Chondrocyte (in vitro differentiated cells): Measurements from ENCODE around the gene SP110. TPM values are rescaled to one million over a fixed set of nuclear protein-coding genes. Genes with fewer than 3 reads are reported as not detected.

Source experiments
- DNase-seq: peaks from one replicate; pipeline ENCODE4 v3.0.0; 2021; ENCODE audit warnings: mixed read lengths, low spot score
- H3K27ac Mint-ChIP-seq: one replicate; pipeline ENCODE4 v1.8.0; 2021; ENCODE audit warnings: mild to moderate bottlenecking, moderate library complexity, mixed read lengths; ENCODE audit not compliant: unreplicated experiment
- H3K27me3 Mint-ChIP-seq: 2 replicates; pipeline ENCODE4 v1.8.0; 2021; ENCODE audit warnings: low read depth, mixed read lengths
- H3K36me3 Mint-ChIP-seq: 2 replicates; pipeline ENCODE4 v1.8.0; 2021; ENCODE audit warnings: low read depth, mixed read lengths
- H3K4me1 Mint-ChIP-seq: 2 replicates; pipeline ENCODE4 v1.8.0; 2021; ENCODE audit warnings: low read depth, mild to moderate bottlenecking, mixed read lengths
- H3K4me3 Mint-ChIP-seq: one replicate; pipeline ENCODE4 v1.8.0; 2021; ENCODE audit warnings: mild to moderate bottlenecking, moderate library complexity, mixed read lengths; ENCODE audit not compliant: unreplicated experiment
- H3K9me3 Mint-ChIP-seq: 2 replicates; pipeline ENCODE4 v1.8.0; 2021; ENCODE audit warnings: low read depth, mixed read lengths
- CTCF ChIP-seq: fragments of 200-600 bp; sonication (generic); IDR thresholded peaks from 2 replicates; pipeline ENCODE4 v1.5.0; 2021; ENCODE audit warnings: antibody characterized with exemption, mild to moderate bottlenecking, moderate library complexity
- total RNA-seq: library from RNA; stranded (reverse); gene quantifications from 3 replicates; pipeline ENCODE4 v1.2.1, GENCODE V29; 2021

SP110 gene
- total RNA-seq, 1 donor from 2014 or later, result 12.9 TPM

- no peak for DNase-seq
Observed at GRCh38 chr2:230230496-230231200, 10.9 kb upstream of the SP110 start.

GRCh38 chr2:230230087-230230486 lies 10.3 kb upstream of the SP110 start:
- no peak overlapping the region for H3K4me3 Mint-ChIP-seq
- H3K27ac Mint-ChIP-seq, result no peak overlapping the region
- no peaks in the 10 kb centered on the region for H3K27me3 Mint-ChIP-seq
- TF ChIP-seq CTCF, result no peak
- H3K4me1 Mint-ChIP-seq, result peaks cover 9% of the 10 kb centered on the region
- peaks cover 3% of the 10 kb centered on the region for H3K36me3 Mint-ChIP-seq
- peaks cover 19% of the 10 kb centered on the region for H3K9me3 Mint-ChIP-seq
- DNase-seq, result no peak

More at GRCh38 chr2:230230496-230231200, 10.9 kb upstream of the SP110 start:
- peak overlapping the region; percentile 30 for H3K27ac Mint-ChIP-seq
- no peaks in the 10 kb centered on the region for H3K27me3 Mint-ChIP-seq
- peaks cover 19% of the 10 kb centered on the region for H3K9me3 Mint-ChIP-seq
- peaks cover 3% of the 10 kb centered on the region for H3K36me3 Mint-ChIP-seq
- H3K4me3 Mint-ChIP-seq, result no peak overlapping the region
- no peak for TF ChIP-seq CTCF
- H3K4me1 Mint-ChIP-seq, result peaks cover 9% of the 10 kb centered on the region

GRCh38 chr2:230227216-230227615 lies 7.4 kb upstream of the SP110 start:
- H3K9me3 Mint-ChIP-seq, result peaks cover 19% of the 10 kb centered on the region
- DNase-seq, result no peak
- no peak for TF ChIP-seq CTCF
- peaks cover 9% of the 10 kb centered on the region for H3K4me1 Mint-ChIP-seq
- H3K36me3 Mint-ChIP-seq, result peaks cover 3% of the 10 kb centered on the region
- no peak overlapping the region for H3K27ac Mint-ChIP-seq
- H3K27me3 Mint-ChIP-seq, result no peaks in the 10 kb centered on the region
- no peak overlapping the region for H3K4me3 Mint-ChIP-seq

- H3K4me1 Mint-ChIP-seq, result peaks cover 8% of the 10 kb centered on the region
- H3K27me3 Mint-ChIP-seq, result no peaks in the 10 kb centered on the region
- H3K9me3 Mint-ChIP-seq, result peaks cover 14% of the 10 kb centered on the region
- peaks cover 3% of the 10 kb centered on the region for H3K36me3 Mint-ChIP-seq
- no peak for DNase-seq
- no peak overlapping the region for H3K27ac Mint-ChIP-seq
- H3K4me3 Mint-ChIP-seq, result no peak overlapping the region
- TF ChIP-seq CTCF, result no peak
Observed at GRCh38 chr2:230226051-230226551, 6.3 kb upstream of the SP110 start.

GRCh38 chr2:230225486-230225885 lies 5.7 kb upstream of the SP110 start, which contains the start of gene SP140:
TSS of gene SP140 (plus strand) at chr2:230225736. CDS start at chr2:230225845, 109 bp downstream.
- Mint-ChIP-seq H3K4me1 (peaks cover 4% of the 10 kb centered on the region), H3K36me3 (no peaks in the 10 kb centered on the region), H3K4me3 (no peak within 1 kb of the TSS), H3K27ac (no peak within 1 kb of the TSS), H3K27me3 (no peaks in the 10 kb centered on the region), H3K9me3 (peaks cover 8% of the 10 kb centered on the region)
- no peak for DNase-seq
- no peak for TF ChIP-seq CTCF
